Glomerular visceral epithelial cell (primary cell): ENCODE measurements around the gene BEST3.
"Not testable (repeated sequence)": the region's sequence is repeated elsewhere in the genome, so short reads cannot be mapped to it uniquely, and the experiment has no call there.

Source experiments
- DNase-seq: peaks from one replicate; pipeline ENCODE4 v3.0.0-alpha.2; 2016; ENCODE audit errors: extremely low spot score

The BEST3 gene

GRCh38 chr12:69688021-69688420, 11.1 kb downstream of the BEST3 start:
- peak; percentile 47 for DNase-seq

GRCh38 chr12:69687390-69687789, 11.7 kb downstream of the BEST3 start:
- peak; percentile 7 for DNase-seq

GRCh38 chr12:69686731-69687130, 12.4 kb downstream of the BEST3 start:
- DNase-seq = peak; percentile 43

GRCh38 chr12:69685810-69686209, 13.3 kb downstream of the BEST3 start:
- DNase-seq = peak; percentile 62

GRCh38 chr12:69684466-69684865, 14.6 kb downstream of the BEST3 start:
- no peak for DNase-seq

- DNase-seq = no peak
Observed at GRCh38 chr12:69682110-69682755, 16.9 kb downstream of the BEST3 start.

GRCh38 chr12:69679119-69679518, 20.0 kb downstream of the BEST3 start:
- DNase-seq = no peak

- peak; percentile 32 for DNase-seq
Observed at GRCh38 chr12:69676257-69677012, 22.7 kb downstream of the BEST3 start.

- DNase-seq = no peak
Observed at GRCh38 chr12:69672195-69672594, 26.9 kb downstream of the BEST3 start.

GRCh38 chr12:69671597-69671996, 27.5 kb downstream of the BEST3 start:
- DNase-seq = no peak

- no peak for DNase-seq
Observed at GRCh38 chr12:69666798-69667197, 32.3 kb downstream of the BEST3 start.

GRCh38 chr12:69664930-69665377, 34.1 kb downstream of the BEST3 start:
- not testable (repeated sequence) for DNase-seq

- no peak for DNase-seq
Observed at GRCh38 chr12:69663726-69664125, 35.4 kb downstream of the BEST3 start.

- peak; percentile 24 for DNase-seq
Observed at GRCh38 chr12:69662764-69663163, 36.3 kb downstream of the BEST3 start.

GRCh38 chr12:69661386-69661785, 37.7 kb downstream of the BEST3 start:
- no peak for DNase-seq

- no peak for DNase-seq
Observed at GRCh38 chr12:69660164-69660863, 38.8 kb downstream of the BEST3 start.

GRCh38 chr12:69658203-69658602, 40.9 kb downstream of the BEST3 start:
- DNase-seq = no peak

GRCh38 chr12:69657376-69658137, 41.5 kb downstream of the BEST3 start:
- no peak for DNase-seq

GRCh38 chr12:69655616-69656340, 43.3 kb downstream of the BEST3 start:
- DNase-seq = peak; percentile 79

- DNase-seq = no peak
Observed at GRCh38 chr12:69653703-69654102, 45.4 kb downstream of the BEST3 start.

- DNase-seq = no peak
Observed at GRCh38 chr12:69651922-69652321, 47.2 kb downstream of the BEST3 start.
